Stimulated activated naive CD8-positive, alpha-beta T cell treated with anti-CD3 and anti-CD28 coated beads, Interleukin-15, amount 100 ng/mL, for 72 hours (primary cell): ENCODE measurements around the gene AGA.
A peak's percentile ranks its signal among the peaks of the same experiment; 100 is the strongest.

Experiments used
- ATAC-seq: fragments of 150-1000 bp; cut with Tn5 transposase; 2 replicates; pipeline ENCODE4 v1.10.0; 2021; ENCODE audit warnings: mild to moderate bottlenecking, moderate library complexity
- DNase-seq, 2 donors: peaks; one replicate each; pipeline ENCODE4 v3.0.0; 2021 to 2022
- H3K27ac Mint-ChIP-seq, 2 donors: one replicate each; pipeline ENCODE4 v1.8.0; 2022; ENCODE audit warnings: mild to moderate bottlenecking in 2 of 2, mixed read lengths in 2 of 2, moderate library complexity in 2 of 2
- H3K27me3 Mint-ChIP-seq: one replicate; pipeline ENCODE4 v1.8.0; 2022; ENCODE audit warnings: mixed read lengths
- H3K4me1 Mint-ChIP-seq: one replicate; pipeline ENCODE4 v1.8.0; 2022; ENCODE audit warnings: mild to moderate bottlenecking, mixed read lengths
- H3K4me3 Mint-ChIP-seq, 2 donors: one replicate each; pipeline ENCODE4 v1.8.0; 2022; ENCODE audit warnings: mild to moderate bottlenecking in 2 of 2, mixed read lengths in 2 of 2, moderate library complexity in 1 of 2
- H3K9me3 Mint-ChIP-seq, 2 donors: one replicate each; pipeline ENCODE4 v1.8.0; 2022; ENCODE audit warnings: mixed read lengths in 2 of 2

The AGA gene

DNA sequence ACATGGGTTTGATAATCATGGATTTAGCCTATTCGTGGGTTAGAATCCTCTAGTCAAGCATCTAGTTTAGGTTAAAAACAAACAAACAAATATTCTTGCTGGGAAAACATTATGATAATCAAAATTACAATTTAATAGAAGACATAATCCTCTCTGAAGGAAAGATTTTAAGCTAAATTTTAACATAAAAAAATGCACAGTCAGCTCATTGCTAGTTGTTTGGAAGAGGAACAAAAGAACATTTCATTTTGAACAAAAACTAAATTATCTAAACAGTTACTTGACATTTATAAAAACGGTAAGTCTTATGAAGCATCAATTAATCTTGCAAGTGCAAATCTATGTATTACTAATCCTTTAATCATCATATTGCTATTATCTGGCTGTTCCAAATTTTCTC is 18.2 kb upstream of the AGA start:
- Mint-ChIP-seq H3K9me3 (no peaks in the 10 kb centered on the region), H3K27ac (no peak overlapping the region), H3K4me3 (no peak overlapping the region), H3K27me3 (no peaks in the 10 kb centered on the region), H3K4me1 (no peaks in the 10 kb centered on the region)
- ATAC-seq (no peak), DNase-seq (no peak)

DNA sequence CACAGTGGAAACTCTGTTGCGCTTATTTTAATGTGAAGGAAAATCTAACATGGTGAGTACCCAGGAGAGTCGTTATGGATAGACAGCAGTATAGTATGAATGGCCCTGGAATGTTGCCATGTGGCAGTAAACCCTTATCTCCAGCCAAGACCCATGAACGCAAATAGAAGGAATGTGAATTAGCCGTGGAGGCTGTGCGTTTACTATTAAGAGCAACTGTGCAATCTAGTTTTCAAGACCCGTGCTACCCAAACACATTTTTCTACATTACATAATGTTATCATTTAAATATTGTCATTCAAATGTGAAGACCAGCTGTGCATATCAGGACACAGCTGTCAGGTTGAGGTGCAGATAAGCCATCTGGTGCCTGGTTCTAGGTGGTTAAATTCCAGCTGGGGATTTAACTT is 13.3 kb upstream of the AGA start:
- Mint-ChIP-seq H3K9me3 (no peaks in the 10 kb centered on the region), H3K27ac (no peak overlapping the region), H3K27me3 (no peaks in the 10 kb centered on the region), H3K4me1 (no peaks in the 10 kb centered on the region), H3K4me3 (no peak overlapping the region)
- DNase-seq (no peak), ATAC-seq (no peak)

DNA sequence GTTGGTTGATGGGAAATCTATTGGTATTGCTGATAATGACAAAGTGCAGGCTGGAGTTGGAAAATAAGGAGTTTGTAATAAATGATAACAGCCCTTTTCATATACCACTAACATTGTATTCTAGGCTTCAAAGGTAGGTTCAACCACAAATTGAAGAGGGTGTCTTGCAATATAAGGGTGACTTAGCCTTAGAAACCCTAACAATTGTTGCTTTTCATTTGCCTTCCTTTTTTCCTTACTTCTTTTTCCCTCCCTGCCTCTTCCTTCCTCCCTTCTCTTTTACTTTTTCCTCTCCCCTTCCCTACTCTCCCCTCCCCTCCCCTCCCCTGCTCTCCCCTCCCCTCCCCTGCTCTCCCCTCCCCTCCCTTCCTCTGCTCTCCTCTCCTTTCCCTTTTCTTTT is 10.9 kb upstream of the AGA start:
- no peak for ATAC-seq
- no peak for DNase-seq
- H3K9me3 Mint-ChIP-seq, result no peaks in the 10 kb centered on the region
- H3K4me3 Mint-ChIP-seq, result no peak overlapping the region
- no peaks in the 10 kb centered on the region for H3K27me3 Mint-ChIP-seq
- no peaks in the 10 kb centered on the region for H3K4me1 Mint-ChIP-seq
- H3K27ac Mint-ChIP-seq, result peak overlapping the region in 1 of 2 donors; percentile 19

DNA sequence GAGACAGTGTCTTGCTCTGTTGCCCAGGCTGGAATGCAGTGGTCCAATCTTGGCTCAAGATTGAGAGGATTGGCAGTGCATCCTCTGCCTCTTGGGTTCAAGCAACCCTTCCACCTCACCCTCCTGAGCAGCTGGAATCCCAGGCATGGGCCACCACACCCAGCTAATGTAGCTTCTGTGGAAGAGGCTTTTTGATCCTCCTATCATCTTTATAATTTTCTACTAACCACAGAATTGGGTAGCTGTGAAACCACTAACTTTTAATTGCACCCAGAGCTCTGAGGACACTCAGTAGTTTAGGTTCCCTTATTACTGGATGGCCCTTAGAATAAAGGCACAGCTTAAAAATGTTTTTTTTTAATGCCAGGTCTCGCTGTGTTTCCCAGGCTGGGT is 8.9 kb upstream of the AGA start:
- no peak for DNase-seq
- Mint-ChIP-seq H3K27me3 (no peaks in the 10 kb centered on the region), H3K27ac (no peak overlapping the region), H3K4me1 (peaks cover 10% of the 10 kb centered on the region), H3K9me3 (no peaks in the 10 kb centered on the region), H3K4me3 (no peak overlapping the region)
- ATAC-seq, result no peak

DNA sequence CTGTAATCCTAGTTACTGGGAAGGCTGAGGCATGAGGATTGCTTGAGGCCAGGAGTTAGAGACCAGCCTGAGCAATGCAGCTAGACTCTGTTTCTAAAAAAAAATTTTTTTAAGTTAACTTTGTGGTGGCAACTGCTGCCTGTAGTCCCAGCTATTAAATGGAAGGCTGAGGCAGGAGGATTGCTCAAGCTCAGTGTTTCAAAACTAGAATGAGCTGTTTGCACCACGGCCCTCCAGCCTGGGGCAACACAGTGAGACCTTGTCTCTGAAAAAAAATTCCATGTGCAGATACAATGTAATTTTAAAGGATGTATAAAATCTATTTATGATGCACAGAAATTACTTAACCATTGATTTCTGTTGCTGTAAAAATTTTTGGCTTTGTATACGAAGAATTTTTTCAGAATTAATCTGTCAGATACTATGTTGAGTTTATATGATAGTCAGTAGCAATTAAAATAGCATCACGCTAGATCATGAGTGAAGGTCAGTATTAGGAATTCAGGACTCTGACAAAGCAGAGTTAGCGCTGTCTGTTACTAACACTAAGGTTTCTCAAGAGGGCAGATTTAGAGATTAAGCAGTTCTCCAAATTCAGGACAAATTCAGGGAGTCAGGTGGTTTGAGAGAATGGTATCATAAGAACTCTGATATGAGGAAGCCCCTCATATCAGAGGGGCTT is 8.3 kb upstream of the AGA start:
- no peak for ATAC-seq
- no peaks in the 10 kb centered on the region for H3K27me3 Mint-ChIP-seq
- H3K4me3 Mint-ChIP-seq, result no peak overlapping the region
- no peak overlapping the region for H3K27ac Mint-ChIP-seq
- peaks cover 11% of the 10 kb centered on the region for H3K4me1 Mint-ChIP-seq
- H3K9me3 Mint-ChIP-seq, result no peaks in the 10 kb centered on the region
- DNase-seq, result no peak

DNA sequence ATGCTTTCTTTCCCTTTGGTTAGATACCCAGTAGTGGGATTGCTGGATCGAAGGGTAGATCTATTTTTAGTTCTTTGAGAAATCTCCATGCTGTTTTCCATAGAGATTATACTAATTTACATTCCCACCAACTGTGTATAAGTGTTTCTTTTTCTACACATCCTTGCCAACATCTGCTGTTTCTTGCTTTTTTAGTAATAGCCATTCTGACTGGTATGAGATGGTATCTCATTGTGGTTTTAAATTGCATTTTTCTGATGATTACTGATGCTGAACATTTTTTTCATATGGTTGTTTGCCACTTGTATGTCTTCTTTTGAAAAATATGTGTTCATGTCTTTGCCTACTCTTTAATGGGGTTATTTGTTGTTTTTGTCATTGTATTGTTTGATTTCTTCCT is 6.6 kb upstream of the AGA start:
- H3K4me1 Mint-ChIP-seq, result peaks cover 11% of the 10 kb centered on the region
- no peaks in the 10 kb centered on the region for H3K27me3 Mint-ChIP-seq
- DNase-seq (no peak), ATAC-seq (no peak)
- H3K4me3 Mint-ChIP-seq, result no peak overlapping the region
- no peak overlapping the region for H3K27ac Mint-ChIP-seq
- no peaks in the 10 kb centered on the region for H3K9me3 Mint-ChIP-seq

DNA sequence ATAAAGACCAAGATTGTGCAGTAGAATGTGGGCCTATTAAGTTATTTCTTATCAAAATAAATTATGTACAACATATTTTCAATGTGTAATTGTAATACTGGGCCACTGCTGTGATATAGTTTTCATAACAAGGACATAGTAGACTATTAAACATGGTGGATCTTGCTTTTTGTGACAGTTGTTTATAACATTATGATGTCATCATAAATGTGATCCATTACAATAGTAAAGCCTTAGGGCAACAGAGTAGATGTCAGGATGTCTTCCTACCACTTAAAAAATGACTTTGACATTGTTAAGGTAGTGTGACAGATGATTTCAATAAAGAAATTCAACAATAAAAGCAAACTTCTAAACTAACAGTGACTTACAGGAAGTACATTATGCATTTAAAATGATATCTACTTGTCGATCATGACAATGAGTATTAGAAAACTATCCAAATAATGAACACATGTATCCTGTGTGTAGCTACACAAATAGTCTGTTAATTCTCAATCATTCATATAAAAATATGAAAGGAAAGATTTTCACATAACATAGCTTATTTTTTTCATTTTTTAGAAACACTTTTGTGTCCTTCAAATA is 5.3 kb upstream of the AGA start:
- Mint-ChIP-seq H3K27ac (no peak overlapping the region), H3K27me3 (no peaks in the 10 kb centered on the region), H3K4me1 (peaks cover 11% of the 10 kb centered on the region), H3K4me3 (no peak overlapping the region), H3K9me3 (no peaks in the 10 kb centered on the region)
- DNase-seq, result no peak
- no peak for ATAC-seq

DNA sequence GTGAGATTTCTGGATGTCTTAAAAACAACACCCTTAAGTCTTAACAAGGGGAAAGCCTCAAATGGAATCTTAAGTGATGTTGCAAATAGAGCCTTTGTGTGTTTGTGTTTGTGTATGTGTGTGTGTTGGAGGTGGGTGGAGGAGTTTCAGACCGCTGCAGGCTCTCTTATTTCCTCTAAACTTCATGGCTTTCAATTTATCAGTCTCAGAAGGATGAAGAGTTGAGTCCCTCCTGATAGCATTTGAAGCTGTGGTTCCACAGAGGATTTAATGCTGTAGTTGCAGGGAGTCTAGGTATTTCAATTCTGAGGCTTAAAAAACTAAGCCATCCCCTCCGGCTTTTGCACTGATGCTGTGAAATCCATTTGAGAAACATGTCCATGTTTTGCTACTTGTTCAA is 4.3 kb upstream of the AGA start:
- DNase-seq (no peak), ATAC-seq (no peak)
- Mint-ChIP-seq H3K4me3 (peak overlapping the region in 1 of 2 donors; percentile 64), H3K27ac (no peak overlapping the region), H3K27me3 (no peaks in the 10 kb centered on the region), H3K4me1 (peaks cover 11% of the 10 kb centered on the region), H3K9me3 (no peaks in the 10 kb centered on the region)

DNA sequence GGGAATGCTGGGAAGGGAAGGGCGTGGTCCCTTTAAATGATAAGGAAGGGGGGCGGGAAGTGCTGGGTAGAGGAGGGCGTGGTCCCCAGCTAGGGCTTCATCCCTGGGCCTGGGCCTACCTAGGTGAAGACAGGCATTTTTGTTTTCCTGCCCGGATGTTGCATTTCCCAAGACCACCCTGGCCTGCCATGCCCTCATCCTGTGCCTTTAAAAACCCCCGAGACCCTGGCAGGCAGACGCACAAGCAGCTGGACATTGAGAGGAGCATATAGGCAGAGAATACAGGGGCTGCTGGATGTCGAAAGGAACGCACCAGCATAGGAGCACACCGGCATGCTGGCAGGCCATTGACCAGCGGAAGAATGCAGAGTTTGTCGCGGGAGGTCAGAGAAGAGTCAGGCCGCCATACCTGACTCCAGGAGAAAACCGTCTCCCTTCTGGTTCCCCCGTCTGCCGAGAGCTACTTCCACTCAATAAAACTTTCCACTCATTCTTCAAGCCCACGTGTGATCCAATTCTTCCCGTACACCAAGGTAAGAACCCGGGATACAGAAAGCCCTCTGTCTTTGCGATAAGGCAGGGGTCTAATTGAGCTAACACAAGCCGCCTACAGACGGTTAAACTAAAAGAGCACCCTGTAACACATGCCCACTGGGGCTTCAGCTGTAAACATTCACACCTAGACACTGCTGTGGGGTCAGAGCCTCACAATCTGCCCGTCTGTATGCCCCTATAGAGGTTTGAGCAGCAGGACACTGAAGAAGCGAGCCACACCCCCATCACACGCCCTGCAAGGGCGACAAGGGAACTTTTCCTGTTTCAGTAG is 2.9 kb upstream of the AGA start:
- ATAC-seq, result no peak
- DNase-seq, result no peak
- Mint-ChIP-seq H3K27ac (no peak overlapping the region), H3K4me1 (peaks cover 23% of the 10 kb centered on the region), H3K9me3 (no peaks in the 10 kb centered on the region), H3K27me3 (no peaks in the 10 kb centered on the region), H3K4me3 (peak overlapping the region in 1 of 2 donors; percentile 7)

DNA sequence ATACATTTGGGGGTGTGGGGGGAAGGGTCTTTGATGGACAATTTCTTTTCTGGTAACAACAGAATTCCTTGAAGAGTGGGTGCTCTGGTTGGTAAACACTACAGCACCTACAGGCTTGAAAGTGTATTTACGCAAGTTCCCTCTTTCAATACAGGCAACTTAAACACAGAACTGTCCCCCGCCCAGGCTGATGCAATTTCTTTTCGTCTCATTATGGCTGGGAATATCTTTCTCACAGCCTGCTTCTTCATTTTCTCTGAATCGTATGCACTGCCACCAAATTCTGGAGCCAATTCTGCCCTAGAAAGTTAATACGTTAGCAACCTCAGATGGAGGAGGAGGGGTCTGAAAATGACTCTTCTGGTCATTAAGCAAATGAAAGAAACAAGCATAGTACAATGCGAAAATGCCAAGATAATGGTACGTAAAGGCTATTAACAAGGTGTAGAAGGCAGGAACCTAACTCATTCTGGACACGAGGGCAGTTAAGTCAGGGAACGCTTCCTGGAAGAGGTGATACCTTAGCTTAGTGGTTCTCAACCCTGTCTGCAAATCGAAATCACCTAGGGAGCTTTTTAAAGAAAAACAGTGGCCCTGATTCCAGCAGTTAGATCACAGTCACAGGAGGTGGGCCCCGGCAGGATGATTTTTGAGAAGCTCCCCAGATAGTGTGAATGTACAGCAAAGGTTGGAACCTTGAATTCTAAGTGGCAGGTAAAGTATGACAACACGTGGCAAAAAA is 1.0 kb downstream of the AGA start:
- no peaks in the 10 kb centered on the region for H3K27me3 Mint-ChIP-seq
- ATAC-seq (peak; percentile 26), DNase-seq (peak; percentile 6 to 39)
- no peaks in the 10 kb centered on the region for H3K9me3 Mint-ChIP-seq
- H3K4me3 Mint-ChIP-seq, result peak overlapping the region; percentile 86 to 99
- peaks cover 19% of the 10 kb centered on the region for H3K4me1 Mint-ChIP-seq
- H3K27ac Mint-ChIP-seq, result peak overlapping the region; percentile 98 to 99

DNA sequence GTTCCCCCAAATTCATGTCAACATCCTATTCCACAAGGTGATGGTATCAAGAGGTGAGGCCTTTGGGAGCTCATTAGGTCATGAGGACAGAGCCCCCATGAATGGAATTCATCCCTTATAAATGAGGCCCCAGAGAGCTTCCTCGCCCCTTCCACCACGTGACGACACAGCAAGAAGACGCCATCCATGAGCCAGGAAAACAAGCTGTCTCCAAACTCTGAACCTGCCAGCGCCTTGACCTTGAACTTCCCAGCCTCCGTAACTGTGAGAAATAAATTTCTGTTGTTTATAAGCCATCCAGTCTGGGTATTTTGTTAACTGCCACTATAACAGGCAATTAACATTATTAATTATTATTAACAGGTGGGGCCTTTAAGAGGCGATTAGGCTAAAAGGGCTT is 5.8 kb downstream of the AGA start:
- Mint-ChIP-seq H3K27me3 (no peaks in the 10 kb centered on the region), H3K4me1 (peaks cover 17% of the 10 kb centered on the region), H3K4me3 (no peak overlapping the region), H3K9me3 (no peaks in the 10 kb centered on the region), H3K27ac (no peak overlapping the region)
- DNase-seq (no peak), ATAC-seq (no peak)

DNA sequence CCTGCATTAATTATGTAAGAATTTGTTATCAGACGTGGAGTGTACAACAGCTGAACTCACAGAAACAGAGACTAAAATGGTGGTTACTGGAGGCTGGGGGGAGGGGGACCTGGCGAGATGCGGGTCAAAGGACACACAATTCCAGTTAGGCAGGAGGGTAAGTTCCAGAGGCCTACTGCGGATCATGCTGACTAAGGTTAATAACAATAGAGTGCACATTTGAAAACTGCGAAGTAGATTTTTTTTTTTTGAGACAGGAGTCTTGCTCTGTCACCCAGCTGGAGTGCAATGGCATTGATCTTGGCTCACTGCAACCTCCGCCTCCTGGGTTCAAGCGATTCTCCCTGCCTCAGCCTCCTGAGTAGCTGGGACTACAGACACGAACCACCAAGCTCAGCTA is 7.6 kb downstream of the AGA start:
- Mint-ChIP-seq H3K4me1 (peaks cover under 1% of the 10 kb centered on the region), H3K27ac (no peak overlapping the region), H3K9me3 (no peaks in the 10 kb centered on the region), H3K4me3 (no peak overlapping the region), H3K27me3 (no peaks in the 10 kb centered on the region)
- DNase-seq, result no peak
- ATAC-seq, result no peak

DNA sequence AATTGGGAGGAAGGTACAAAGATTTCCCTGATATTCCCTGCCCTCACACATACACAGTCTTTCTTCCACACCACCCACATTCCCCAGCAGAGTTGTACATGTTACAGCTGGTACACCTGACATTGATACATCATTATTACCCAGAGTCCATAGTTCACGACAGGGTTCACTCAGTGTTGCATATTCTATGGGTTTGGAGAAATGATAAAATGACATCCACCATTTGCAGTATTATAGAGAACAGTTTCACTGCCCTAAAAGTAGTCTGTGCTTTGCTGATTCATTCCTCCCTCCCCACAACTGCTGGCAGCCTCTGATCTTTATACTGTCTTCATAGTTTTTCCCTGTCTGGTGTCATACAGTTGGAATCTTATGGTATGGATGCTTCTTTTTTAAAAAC is 15.0 kb downstream of the AGA start:
- ATAC-seq (no peak), DNase-seq (no peak)
- no peaks in the 10 kb centered on the region for H3K27me3 Mint-ChIP-seq
- H3K27ac Mint-ChIP-seq, result peak overlapping the region; percentile 12 to 37
- no peaks in the 10 kb centered on the region for H3K9me3 Mint-ChIP-seq
- no peak overlapping the region for H3K4me3 Mint-ChIP-seq
- H3K4me1 Mint-ChIP-seq, result no peaks in the 10 kb centered on the region

DNA sequence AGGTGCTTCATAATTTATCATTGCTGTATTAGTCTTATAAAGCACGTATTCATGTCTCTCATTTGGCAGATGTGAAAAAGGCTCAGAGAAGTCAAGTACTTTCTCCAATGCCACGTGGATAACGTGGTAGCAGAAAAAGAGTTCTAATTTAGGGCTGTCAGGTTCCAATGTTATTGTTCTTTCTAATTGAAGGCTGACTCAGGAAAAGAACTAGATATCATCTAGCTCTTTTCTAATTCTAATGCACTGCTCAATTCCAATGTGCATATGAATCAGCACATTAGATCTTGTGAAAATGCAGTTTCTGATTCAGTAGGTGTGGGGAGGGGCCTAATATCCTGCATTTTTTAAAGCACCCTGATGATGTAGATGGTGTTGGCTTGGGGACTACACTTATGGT is 22.8 kb downstream of the AGA start:
- ATAC-seq, result no peak
- peaks cover 4 to 9% of the 10 kb centered on the region in 2 donors for H3K9me3 Mint-ChIP-seq
- no peaks in the 10 kb centered on the region for H3K27me3 Mint-ChIP-seq
- no peak overlapping the region for H3K27ac Mint-ChIP-seq
- DNase-seq, result no peak
- no peaks in the 10 kb centered on the region for H3K4me1 Mint-ChIP-seq
- H3K4me3 Mint-ChIP-seq, result no peak overlapping the region

DNA sequence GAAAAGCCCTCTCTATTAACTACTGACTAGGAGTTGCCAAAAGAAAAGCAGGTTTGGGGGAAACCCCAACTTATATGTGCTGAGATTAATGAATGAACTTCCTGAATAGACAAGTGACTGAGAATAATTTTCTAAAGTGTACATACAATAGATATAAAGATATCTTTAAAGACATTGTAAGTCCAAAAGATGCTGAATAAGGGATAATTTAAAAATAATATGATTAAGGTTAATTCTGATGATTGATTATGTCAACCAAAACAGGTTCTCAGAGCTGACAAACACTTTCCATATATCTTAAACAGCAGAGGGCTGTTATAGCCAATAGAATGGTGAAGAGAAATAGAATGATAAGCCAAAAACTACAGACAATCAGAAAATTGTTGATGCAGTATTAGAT is 28.6 kb downstream of the AGA start:
- Mint-ChIP-seq H3K9me3 (peaks cover 0 to 6% of the 10 kb centered on the region in 2 donors), H3K27me3 (no peaks in the 10 kb centered on the region), H3K4me1 (no peaks in the 10 kb centered on the region), H3K4me3 (no peak overlapping the region), H3K27ac (no peak overlapping the region)
- ATAC-seq, result no peak
- DNase-seq, result no peak

DNA sequence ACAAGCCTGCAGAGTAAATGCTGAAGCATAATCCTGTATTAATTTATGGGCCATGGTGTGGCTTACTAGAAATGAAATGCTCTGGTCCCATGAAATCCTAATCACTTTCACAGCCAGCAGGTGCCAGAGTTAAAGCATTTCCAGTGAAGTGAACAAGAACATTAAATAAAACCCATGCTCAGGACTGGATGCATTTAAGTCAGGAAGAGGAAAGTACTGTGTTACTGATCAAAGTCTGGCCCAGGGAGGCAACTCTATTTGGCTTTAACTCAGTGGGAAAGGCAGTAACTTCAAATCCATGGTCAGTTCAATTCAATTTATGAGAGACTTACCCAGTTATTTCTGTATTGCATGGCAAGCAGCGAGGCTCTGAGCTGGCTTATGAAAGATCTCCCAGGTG is 29.2 kb downstream of the AGA start:
- Mint-ChIP-seq H3K27ac (no peak overlapping the region), H3K27me3 (no peaks in the 10 kb centered on the region), H3K4me3 (no peak overlapping the region), H3K4me1 (no peaks in the 10 kb centered on the region), H3K9me3 (peaks cover 0 to 7% of the 10 kb centered on the region in 2 donors)
- no peak for DNase-seq
- no peak for ATAC-seq
